Suprapubic skin (tissue), 4 donors: ENCODE results near the gene COG7.

Experiments
- CTCF ChIP-seq, 2 donors: fragments of 200-600 bp in 1 of 2; fragments of 450-650 bp in 1 of 2; sonication (generic) in 1 of 2; IDR thresholded peaks; one replicate each; pipeline ENCODE4 v1.5.1; 2016 to 2019; ENCODE audit warnings: antibody characterized with exemption in 2 of 2, mild to moderate bottlenecking in 1 of 2, moderate library complexity in 1 of 2
- EP300 ChIP-seq: sonication (generic); formaldehyde crosslinking; IDR thresholded peaks from one replicate; pipeline ENCODE4 v1.6.1; 2017; ENCODE audit warnings: antibody characterized with exemption
- POLR2AphosphoS5 ChIP-seq, 3 donors: sonication (generic); formaldehyde crosslinking; IDR thresholded peaks; one replicate each; pipeline ENCODE4 v1.6.1; 2017; ENCODE audit warnings: antibody characterized with exemption in 3 of 3

GRCh38 chr16:23356941-23357340, 96.0 kb downstream of the COG7 start:
- no peak for TF ChIP-seq CTCF (IDR thresholded peaks at IDR 0.05)
- TF ChIP-seq POLR2AphosphoS5 (IDR thresholded peaks at IDR 0.05), result no peak
- no peak for TF ChIP-seq EP300
